NCI-H460 (cell line): ENCODE results near the gene TSPAN16. TPM values are rescaled to one million over a fixed set of nuclear protein-coding genes. Genes with fewer than 3 reads are reported as not detected.
A peak's percentile ranks its signal among the peaks of the same experiment; 100 is the strongest.

ENCODE experiments used
- DNase-seq: peaks from one replicate; pipeline ENCODE4 v3.0.0-alpha.2; 2016; ENCODE audit warnings: low read depth; ENCODE audit errors: extremely low read depth
- total RNA-seq: library from RNA; depleted of rRNA; stranded (reverse); fragments of >200 nt; shearing (Covaris generic); gene quantifications from 2 replicates; pipeline ENCODE4 v1.2.3, GENCODE V29; 2014

The TSPAN16 gene
- total RNA-seq, 1 experiment from 2014 or later: not detected

- no peak for DNase-seq
Observed at GRCh38 chr19:11267316-11268085, 28.5 kb upstream of the TSPAN16 start.

- no peak for DNase-seq
Observed at GRCh38 chr19:11268783-11269267, 27.1 kb upstream of the TSPAN16 start.

- DNase-seq: no peak
Observed at GRCh38 chr19:11269408-11269807, 26.6 kb upstream of the TSPAN16 start.

GRCh38 chr19:11273296-11273695 is 22.7 kb upstream of the TSPAN16 start:
- no peak for DNase-seq

GRCh38 chr19:11273989-11274388 is 22.0 kb upstream of the TSPAN16 start:
- DNase-seq: no peak

- no peak for DNase-seq
Observed at GRCh38 chr19:11274533-11275086, 21.4 kb upstream of the TSPAN16 start.

- DNase-seq: no peak
Observed at GRCh38 chr19:11278670-11279069, 17.3 kb upstream of the TSPAN16 start.

- DNase-seq: no peak
Observed at GRCh38 chr19:11279505-11280236, 16.3 kb upstream of the TSPAN16 start.

GRCh38 chr19:11281356-11282049 is 14.5 kb upstream of the TSPAN16 start:
- no peak for DNase-seq

GRCh38 chr19:11284515-11284914 is 11.4 kb upstream of the TSPAN16 start:
- no peak for DNase-seq

- no peak for DNase-seq
Observed at GRCh38 chr19:11286312-11286974, 9.5 kb upstream of the TSPAN16 start.

GRCh38 chr19:11288349-11288748 is 7.6 kb upstream of the TSPAN16 start:
- DNase-seq: no peak

GRCh38 chr19:11290256-11290655 is 5.7 kb upstream of the TSPAN16 start:
- no peak for DNase-seq

- DNase-seq: no peak
Observed at GRCh38 chr19:11291415-11291814, 4.5 kb upstream of the TSPAN16 start.

- no peak for DNase-seq
Observed at GRCh38 chr19:11291991-11292390, 4.0 kb upstream of the TSPAN16 start.

GRCh38 chr19:11293433-11294389 is 2.2 kb upstream of the TSPAN16 start:
- peak; percentile 93 for DNase-seq

- DNase-seq: no peak
Observed at GRCh38 chr19:11295180-11295579, 780 bp upstream of the TSPAN16 start.

- DNase-seq: no peak
Observed at GRCh38 chr19:11296264-11296663, 304 bp downstream of the TSPAN16 start.
